Neural cell (in vitro differentiated cells): ENCODE results near the gene CREB1.

Experiments used
- EP300 ChIP-seq: fragments of 450-650 bp; conservative IDR thresholded peaks from 2 replicates; pipeline ENCODE4 v1.6.1; 2014; ENCODE audit warnings: antibody characterized with exemption, mild to moderate bottlenecking, moderate library complexity; ENCODE audit not compliant: poor library complexity, severe bottlenecking
- EZH2 ChIP-seq: fragments of 200-600, 300-800 bp; shearing (Covaris generic), sonication (generic); IDR thresholded peaks from 2 replicates; pipeline ENCODE4 v1.6.1; 2014; ENCODE audit warnings: antibody characterized with exemption, low read length, borderline replicate concordance, mild to moderate bottlenecking; ENCODE audit not compliant: insufficient read depth, poor library complexity, severe bottlenecking
- POLR2AphosphoS5 ChIP-seq: IDR thresholded peaks from 2 replicates; pipeline ENCODE4 v1.6.1; 2012
- RAD21 ChIP-seq: fragments of 450-650 bp; conservative IDR thresholded peaks from 2 replicates; pipeline ENCODE4 v1.6.1; 2014; ENCODE audit warnings: antibody characterized with exemption, mild to moderate bottlenecking, moderate library complexity
- REST ChIP-seq: IDR thresholded peaks from 2 replicates; pipeline ENCODE4 v1.6.1; 2012; ENCODE audit warnings: borderline replicate concordance
- TF ChIP-seq, protein P1 (sequence below): fragments of 450-650 bp; IDR thresholded peaks from 2 replicates; pipeline ENCODE4 v1.5.1; 2014; ENCODE audit warnings: antibody characterized with exemption, mild to moderate bottlenecking, moderate library complexity; ENCODE audit not compliant: poor library complexity, severe bottlenecking

GRCh38 chr2:207561386-207562080 lies 31.8 kb downstream of the CREB1 start:
- TF ChIP-seq, protein P1, sequence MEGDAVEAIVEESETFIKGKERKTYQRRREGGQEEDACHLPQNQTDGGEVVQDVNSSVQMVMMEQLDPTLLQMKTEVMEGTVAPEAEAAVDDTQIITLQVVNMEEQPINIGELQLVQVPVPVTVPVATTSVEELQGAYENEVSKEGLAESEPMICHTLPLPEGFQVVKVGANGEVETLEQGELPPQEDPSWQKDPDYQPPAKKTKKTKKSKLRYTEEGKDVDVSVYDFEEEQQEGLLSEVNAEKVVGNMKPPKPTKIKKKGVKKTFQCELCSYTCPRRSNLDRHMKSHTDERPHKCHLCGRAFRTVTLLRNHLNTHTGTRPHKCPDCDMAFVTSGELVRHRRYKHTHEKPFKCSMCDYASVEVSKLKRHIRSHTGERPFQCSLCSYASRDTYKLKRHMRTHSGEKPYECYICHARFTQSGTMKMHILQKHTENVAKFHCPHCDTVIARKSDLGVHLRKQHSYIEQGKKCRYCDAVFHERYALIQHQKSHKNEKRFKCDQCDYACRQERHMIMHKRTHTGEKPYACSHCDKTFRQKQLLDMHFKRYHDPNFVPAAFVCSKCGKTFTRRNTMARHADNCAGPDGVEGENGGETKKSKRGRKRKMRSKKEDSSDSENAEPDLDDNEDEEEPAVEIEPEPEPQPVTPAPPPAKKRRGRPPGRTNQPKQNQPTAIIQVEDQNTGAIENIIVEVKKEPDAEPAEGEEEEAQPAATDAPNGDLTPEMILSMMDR, result no peak
- TF ChIP-seq POLR2AphosphoS5 (no peak), EZH2 (no peak), EP300 (no peak), REST (no peak), RAD21 (no peak)
